WTC11 (cell line): ENCODE data around the gene SELENOI. TPM values are rescaled to one million over a fixed set of nuclear protein-coding genes. Genes with fewer than 3 reads are reported as not detected.

Experiments used
- ATAC-seq: fragments of 200-7000 bp; cut with Tn5 transposase; 2 replicates; pipeline ENCODE4 v1.10.0; 2021; ENCODE audit warnings: mild to moderate bottlenecking, moderate library complexity
- CTCF ChIA-PET: fragments of 300-600 bp; sonication (Branson Sonifier 250); formaldehyde crosslinking; loops from one replicate; lab custom pipeline; 2021; ENCODE audit warnings: antibody characterized with exemption; lab: Charles Lee
- POLR2A ChIA-PET: fragments of 350-600 bp; sonication (Branson Sonifier 250); formaldehyde crosslinking; loops from one replicate; lab custom pipeline; 2021; ENCODE audit warnings: antibody characterized with exemption; lab: Charles Lee
- DNase-seq: peaks from one replicate; pipeline ENCODE4 v3.0.0; 2021; ENCODE audit warnings: low spot score
- H3K27ac Mint-ChIP-seq: 2 replicates; pipeline ENCODE4 v1.8.0; 2021; ENCODE audit warnings: mixed read lengths
- H3K27me3 Mint-ChIP-seq: 2 replicates; pipeline ENCODE4 v1.8.0; 2021; ENCODE audit warnings: low read depth, mild to moderate bottlenecking, moderate library complexity, mixed read lengths
- H3K36me3 Mint-ChIP-seq: 2 replicates; pipeline ENCODE4 v1.8.0; 2021; ENCODE audit warnings: mixed read lengths
- H3K4me1 Mint-ChIP-seq: 2 replicates; pipeline ENCODE4 v1.8.0; 2022; ENCODE audit warnings: mixed read lengths
- H3K4me3 Mint-ChIP-seq: 2 replicates; pipeline ENCODE4 v1.8.0; 2021; ENCODE audit warnings: mild to moderate bottlenecking, moderate library complexity, mixed read lengths
- H3K9me3 Mint-ChIP-seq: 2 replicates; pipeline ENCODE4 v1.8.0; 2021; ENCODE audit warnings: mixed read lengths
- AFF4 ChIP-seq: sonication (generic); formaldehyde crosslinking; IDR thresholded peaks from 2 replicates; pipeline ENCODE4 v1.8.1; 2023; ENCODE audit warnings: mild to moderate bottlenecking, missing genetic modification reagents, borderline replicate concordance
- AR ChIP-seq: fragments of 250-450 bp; sonication (Bioruptor Pico); IDR thresholded peaks from 2 replicates; pipeline ENCODE4 v1.9.0; 2021; ENCODE audit warnings: mild to moderate bottlenecking
- E2F1 ChIP-seq: sonication (generic); formaldehyde crosslinking; IDR thresholded peaks from 2 replicates; pipeline ENCODE4 v1.8.0; 2022; ENCODE audit warnings: mild to moderate bottlenecking, missing genetic modification reagents
- ERG ChIP-seq: fragments of 250-450 bp; sonication (Bioruptor Pico); IDR thresholded peaks from 2 replicates; pipeline ENCODE4 v1.8.0; 2021; ENCODE audit warnings: mild to moderate bottlenecking
- FOXP4 ChIP-seq: sonication (generic); formaldehyde crosslinking; IDR thresholded peaks from 2 replicates; pipeline ENCODE4 v1.8.0; 2022; ENCODE audit warnings: mild to moderate bottlenecking, missing genetic modification reagents
- GTF2I ChIP-seq: fragments of 250-450 bp; sonication (Bioruptor Pico); conservative IDR thresholded peaks from 2 replicates; pipeline ENCODE4 v1.4.0; 2021; ENCODE audit warnings: mild to moderate bottlenecking
- MLX ChIP-seq: sonication (generic); formaldehyde crosslinking; IDR thresholded peaks from 2 replicates; pipeline ENCODE4 v1.8.1; 2023; ENCODE audit warnings: mild to moderate bottlenecking, missing genetic modification reagents, moderate library complexity
- MXD4 ChIP-seq: fragments of 250-450 bp; sonication (Bioruptor Pico); IDR thresholded peaks from 2 replicates; pipeline ENCODE4 v1.8.0; 2021; ENCODE audit warnings: mild to moderate bottlenecking, moderate library complexity, borderline replicate concordance
- PRDM15 ChIP-seq: sonication (generic); formaldehyde crosslinking; IDR thresholded peaks from 2 replicates; pipeline ENCODE4 v1.8.0; 2022; ENCODE audit warnings: missing genetic modification reagents
- RELA ChIP-seq: sonication (generic); formaldehyde crosslinking; IDR thresholded peaks from 2 replicates; pipeline ENCODE4 v1.8.1; 2022; ENCODE audit warnings: missing genetic modification reagents, mild to moderate bottlenecking, borderline replicate concordance
- TEAD1 ChIP-seq: sonication (generic); formaldehyde crosslinking; IDR thresholded peaks from 2 replicates; pipeline ENCODE4 v1.8.0; 2022; ENCODE audit warnings: mild to moderate bottlenecking, missing genetic modification reagents
- TEAD4 ChIP-seq: sonication (generic); formaldehyde crosslinking; IDR thresholded peaks from 2 replicates; pipeline ENCODE4 v1.8.0; 2022; ENCODE audit warnings: mild to moderate bottlenecking, missing genetic modification reagents
- TP53 ChIP-seq: sonication (generic); formaldehyde crosslinking; IDR thresholded peaks from 2 replicates; pipeline ENCODE4 v1.8.1; 2023; ENCODE audit warnings: mild to moderate bottlenecking, missing genetic modification reagents
- ZNF121 ChIP-seq: sonication (generic); formaldehyde crosslinking; IDR thresholded peaks from 2 replicates; pipeline ENCODE4 v1.8.0; 2023; ENCODE audit warnings: missing genetic modification reagents
- ZNF671 ChIP-seq: fragments of 250-450 bp; sonication (Bioruptor Pico); IDR thresholded peaks from 2 replicates; pipeline ENCODE4 v1.8.0; 2021; ENCODE audit warnings: mild to moderate bottlenecking
- total RNA-seq: library from RNA; stranded (reverse); gene quantifications from 3 replicates; pipeline ENCODE4 v1.2.3, GENCODE V29; 2021

The SELENOI gene
- total RNA-seq, 1 experiment from 2014 or later, result 53.1 TPM

- CTCF ChIA-PET, result interaction anchor here (1.2 kb wide), 1 partner anchor 39 kb away, joined by 3 read pairs; no protein-coding TSS in a partner anchor
- POLR2A ChIA-PET, result no interaction called here
- peak overlapping the region; percentile 1; the same call in 1 of the 2 replicates for H3K27ac Mint-ChIP-seq
- DNase-seq, result no peak
- ATAC-seq, result no peak
- no peak overlapping the region for H3K4me3 Mint-ChIP-seq
- H3K27me3 Mint-ChIP-seq, result no peaks in the 10 kb centered on the region
- TF ChIP-seq AR (CRISPR knock-in tag) (no peak), MXD4 (CRISPR knock-in tag) (no peak), ERG (no peak), GTF2I (CRISPR knock-in tag) (no peak), RELA (CRISPR knock-in tag) (no peak), TEAD1 (CRISPR knock-in tag) (no peak), TEAD4 (CRISPR knock-in tag) (no peak), ZNF671 (CRISPR knock-in tag) (no peak), FOXP4 (CRISPR knock-in tag) (no peak), PRDM15 (CRISPR knock-in tag) (no peak), ZNF121 (CRISPR knock-in tag) (no peak)
- peaks cover 17% of the 10 kb centered on the region; the same call in 1 of the 2 replicates for H3K36me3 Mint-ChIP-seq
- H3K4me1 Mint-ChIP-seq, result no peaks in the 10 kb centered on the region
- H3K9me3 Mint-ChIP-seq, result no peaks in the 10 kb centered on the region
Observed at GRCh38 chr2:26384183-26384582, 38.2 kb downstream of the SELENOI start.

- POLR2A ChIA-PET, result no interaction called here
- H3K27me3 Mint-ChIP-seq, result no peaks in the 10 kb centered on the region
- CTCF ChIA-PET, result interaction anchor here (0.8 to 1.2 kb wide), 2 partner anchors 39 to 85 kb away, joined by 3 to 4 read pairs; no protein-coding TSS in a partner anchor
- no peak overlapping the region for H3K27ac Mint-ChIP-seq
- H3K9me3 Mint-ChIP-seq, result no peaks in the 10 kb centered on the region
- no peak overlapping the region for H3K4me3 Mint-ChIP-seq
- ATAC-seq (no peak), DNase-seq (no peak)
- H3K36me3 Mint-ChIP-seq, result peaks cover 19% of the 10 kb centered on the region; the same call in 1 of the 2 replicates
- H3K4me1 Mint-ChIP-seq, result no peaks in the 10 kb centered on the region
- TF ChIP-seq MLX (CRISPR knock-in tag) (no peak), PRDM15 (CRISPR knock-in tag) (no peak), AFF4 (CRISPR knock-in tag) (no peak), E2F1 (CRISPR knock-in tag) (no peak), TP53 (CRISPR knock-in tag) (no peak)
Observed at GRCh38 chr2:26384597-26384996, 38.7 kb downstream of the SELENOI start.
